Skeletal muscle satellite cell (primary cell): ENCODE results near the gene TRIM39.

Experiments used
- H3K27me3 ChIP-seq: 2 replicates; pipeline ENCODE4 v1.7.0; 2013; ENCODE audit warnings: low read length; ENCODE audit not compliant: control insufficient read depth, insufficient read depth
- H3K36me3 ChIP-seq: 2 replicates; pipeline ENCODE4 v1.7.0; 2013; ENCODE audit warnings: mild to moderate bottlenecking, control low read depth, low read length; ENCODE audit not compliant: insufficient read depth
- H3K4me1 ChIP-seq: 2 replicates; pipeline ENCODE4 v1.7.0; 2013; ENCODE audit warnings: low read length; ENCODE audit not compliant: control insufficient read depth, insufficient read depth
- H3K4me2 ChIP-seq: 2 replicates; pipeline ENCODE4 v1.7.0; 2013; ENCODE audit warnings: mild to moderate bottlenecking, low read length
- H3K4me3 ChIP-seq: 2 replicates; pipeline ENCODE4 v1.7.0; 2013; ENCODE audit warnings: low read length
- H3K9ac ChIP-seq: 2 replicates; pipeline ENCODE4 v1.7.0; 2013; ENCODE audit warnings: mild to moderate bottlenecking, low read depth, low read length, moderate library complexity
- H3K9me3 ChIP-seq: replicated peaks from 2 replicates; pipeline ENCODE4 v1.7.0; 2013; ENCODE audit warnings: mild to moderate bottlenecking, control low read depth, low read length

The TRIM39 gene

DNA sequence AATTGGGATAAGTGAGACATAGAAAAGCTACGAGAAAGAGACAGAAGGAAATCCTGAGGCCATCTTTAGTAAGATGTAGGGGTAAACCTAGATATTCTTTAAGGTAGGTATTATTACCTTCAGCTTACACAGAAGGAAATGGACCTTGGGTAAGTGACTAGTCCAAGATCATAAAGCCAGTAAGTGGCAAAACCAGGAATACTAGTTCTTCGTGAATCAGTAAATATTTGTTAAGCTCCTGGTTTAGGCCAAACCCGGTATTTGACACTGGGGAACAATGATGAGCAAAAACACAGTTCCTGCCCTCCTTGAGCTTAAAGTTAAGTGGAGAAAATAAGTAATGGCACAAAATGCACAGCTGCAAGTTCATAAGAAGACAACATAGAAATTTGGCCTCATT lies 5.3 kb downstream of the TRIM39 start:
- Histone ChIP-seq H3K4me2 (no peak overlapping the region), H3K4me1 (peaks cover 4% of the 10 kb centered on the region), H3K27me3 (no peaks in the 10 kb centered on the region), H3K36me3 (peaks cover 43% of the 10 kb centered on the region), H3K9ac (no peak overlapping the region), H3K4me3 (no peak overlapping the region), H3K9me3 (no peaks in the 10 kb centered on the region)

DNA sequence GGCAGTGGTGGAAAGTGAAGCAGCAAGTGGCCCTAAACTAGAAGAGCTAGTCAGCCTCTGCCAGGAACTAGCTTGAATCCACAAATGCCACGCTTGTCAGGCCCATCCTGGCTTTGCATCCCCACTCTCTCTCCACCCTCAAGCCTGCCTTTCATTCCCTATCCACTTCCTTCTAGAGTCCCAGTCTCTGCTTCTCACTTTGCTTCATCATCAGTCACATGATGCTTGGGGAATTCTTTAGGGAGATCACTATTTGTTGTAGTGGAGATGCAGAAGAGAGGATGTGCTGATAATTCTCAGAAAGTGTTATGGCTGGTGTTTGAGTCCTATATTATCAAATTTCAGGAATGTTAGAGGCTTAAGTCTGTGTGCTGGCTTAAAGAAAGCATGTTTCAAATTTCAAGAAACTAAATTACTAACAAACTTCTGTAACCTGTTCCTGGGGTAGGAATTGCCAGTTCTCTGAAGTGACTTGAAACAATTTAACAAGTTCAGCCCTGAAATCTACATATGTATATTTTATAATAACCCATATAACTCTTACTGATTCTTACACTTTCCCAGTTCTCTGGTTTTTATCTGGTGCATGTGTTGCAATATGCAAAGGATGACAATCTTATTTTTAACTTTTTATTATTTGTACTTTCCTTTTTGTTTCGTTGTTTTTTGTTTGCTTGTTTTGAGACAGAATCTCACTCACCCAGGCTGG lies 7.5 kb downstream of the TRIM39 start:
- Histone ChIP-seq H3K4me2 (no peak overlapping the region), H3K4me3 (no peak overlapping the region), H3K4me1 (no peaks in the 10 kb centered on the region), H3K9ac (no peak overlapping the region), H3K9me3 (no peaks in the 10 kb centered on the region), H3K36me3 (peaks cover 58% of the 10 kb centered on the region), H3K27me3 (no peaks in the 10 kb centered on the region)

GRCh38 chr6:30340589-30341054 lies 13.9 kb downstream of the TRIM39 start:
- Histone ChIP-seq H3K4me2 (no peak overlapping the region), H3K4me1 (peaks cover under 1% of the 10 kb centered on the region), H3K27me3 (no peaks in the 10 kb centered on the region), H3K9me3 (no peaks in the 10 kb centered on the region), H3K4me3 (no peak overlapping the region), H3K9ac (no peak overlapping the region), H3K36me3 (peaks cover 53% of the 10 kb centered on the region)

DNA sequence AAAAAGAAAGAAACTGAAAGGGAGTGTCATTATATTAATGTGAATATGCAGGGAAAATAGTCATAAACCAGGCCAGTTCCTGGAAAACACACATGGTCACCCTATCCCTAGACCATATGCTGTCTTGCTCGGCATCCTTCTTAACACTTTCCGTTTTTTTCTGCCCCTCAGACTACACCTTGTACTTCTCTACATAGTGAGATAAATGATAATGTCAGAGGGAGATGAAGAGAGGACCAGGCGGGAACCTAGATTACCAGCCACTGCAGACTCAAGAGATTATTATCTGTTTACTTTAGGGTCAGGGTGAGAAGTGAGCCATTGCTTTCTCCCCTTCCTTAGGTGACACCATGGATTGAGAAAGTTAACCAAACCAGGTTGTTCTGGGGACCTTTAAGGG lies 14.5 kb downstream of the TRIM39 start:
- Histone ChIP-seq H3K9me3 (no peaks in the 10 kb centered on the region), H3K4me1 (peaks cover 4% of the 10 kb centered on the region), H3K4me3 (no peak overlapping the region), H3K27me3 (no peaks in the 10 kb centered on the region), H3K36me3 (peaks cover 47% of the 10 kb centered on the region), H3K4me2 (no peak overlapping the region), H3K9ac (no peak overlapping the region)

DNA sequence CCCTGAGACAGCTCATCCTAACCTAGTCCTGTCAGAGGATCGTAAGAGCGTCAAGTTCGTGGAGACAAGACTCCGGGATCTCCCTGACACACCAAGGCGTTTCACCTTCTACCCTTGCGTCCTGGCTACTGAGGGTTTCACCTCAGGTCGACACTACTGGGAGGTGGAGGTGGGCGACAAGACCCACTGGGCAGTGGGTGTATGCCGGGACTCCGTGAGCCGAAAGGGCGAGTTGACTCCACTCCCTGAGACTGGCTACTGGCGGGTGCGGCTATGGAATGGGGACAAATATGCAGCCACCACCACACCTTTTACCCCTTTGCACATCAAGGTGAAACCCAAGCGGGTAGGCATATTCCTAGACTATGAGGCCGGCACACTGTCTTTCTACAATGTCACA lies 15.0 kb downstream of the TRIM39 start:
- H3K4me3 ChIP-seq = no peak overlapping the region
- H3K36me3 ChIP-seq = peaks cover 48% of the 10 kb centered on the region
- H3K9ac ChIP-seq = no peak overlapping the region

GRCh38 chr6:30344191-30344867 lies 17.6 kb downstream of the TRIM39 start:
- Histone ChIP-seq H3K36me3 (peaks cover 32% of the 10 kb centered on the region), H3K9me3 (no peaks in the 10 kb centered on the region), H3K4me1 (peaks cover 4% of the 10 kb centered on the region), H3K27me3 (no peaks in the 10 kb centered on the region), H3K4me2 (peak overlapping the region; percentile 76), H3K9ac (no peak overlapping the region), H3K4me3 (peak overlapping the region; percentile 95)

More for the DNA sequence above, 15.0 kb downstream of the TRIM39 start:
- H3K27me3 ChIP-seq = no peaks in the 10 kb centered on the region
- no peaks in the 10 kb centered on the region for H3K9me3 ChIP-seq
- no peak overlapping the region for H3K4me2 ChIP-seq
- H3K4me1 ChIP-seq = peaks cover 4% of the 10 kb centered on the region

GRCh38 chr6:30344868-30345671 lies 18.3 kb downstream of the TRIM39 start, which contains the start of gene RPP21:
Gene RPP21, plus strand, starts transcription at chr6:30345156. Its CDS starts 16 bp downstream, at chr6:30345172.
- peak within 1 kb of the TSS; percentile 87 for H3K9ac ChIP-seq
- H3K4me1 ChIP-seq = peaks cover 4% of the 10 kb centered on the region

GRCh38 chr6:30345852-30346251 lies 19.1 kb downstream of the TRIM39 start:
- Histone ChIP-seq H3K4me3 (peak overlapping the region; percentile 95), H3K36me3 (peaks cover 18% of the 10 kb centered on the region), H3K9me3 (no peaks in the 10 kb centered on the region), H3K9ac (peak overlapping the region; percentile 87), H3K27me3 (no peaks in the 10 kb centered on the region), H3K4me1 (peaks cover 4% of the 10 kb centered on the region), H3K4me2 (peak overlapping the region; percentile 76)

More at GRCh38 chr6:30344868-30345671, 18.3 kb downstream of the TRIM39 start, which contains the start of gene RPP21:
- Histone ChIP-seq H3K9me3 (no peaks in the 10 kb centered on the region), H3K4me3 (peak within 1 kb of the TSS; percentile 95), H3K36me3 (peaks cover 24% of the 10 kb centered on the region), H3K27me3 (no peaks in the 10 kb centered on the region), H3K4me2 (peak within 1 kb of the TSS; percentile 76)

DNA sequence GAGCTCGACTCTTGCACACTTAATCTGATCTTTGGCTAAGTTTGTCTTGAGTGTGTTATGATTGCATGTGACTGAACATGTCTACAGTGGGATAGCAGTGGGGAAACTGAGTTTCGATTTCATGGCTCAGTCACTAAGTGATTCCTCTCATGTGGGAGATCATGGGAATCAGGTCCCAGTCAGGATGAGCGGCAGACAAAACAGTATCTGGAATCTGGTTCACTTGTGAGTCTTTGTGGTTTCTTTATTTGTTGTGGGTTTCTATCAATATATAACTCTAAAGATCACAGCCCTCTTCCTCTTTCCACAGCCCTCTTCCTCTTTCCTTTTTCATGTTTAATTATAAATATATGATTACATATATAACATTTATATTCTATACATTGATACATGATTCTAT lies 22.2 kb downstream of the TRIM39 start:
- H3K9me3 ChIP-seq = no peaks in the 10 kb centered on the region
- H3K27me3 ChIP-seq = peaks cover 10% of the 10 kb centered on the region
- H3K4me3 ChIP-seq = no peak overlapping the region
- H3K36me3 ChIP-seq = peaks cover 4% of the 10 kb centered on the region
- H3K4me1 ChIP-seq = peaks cover 4% of the 10 kb centered on the region
- H3K9ac ChIP-seq = no peak overlapping the region
- no peak overlapping the region for H3K4me2 ChIP-seq

- Histone ChIP-seq H3K4me2 (no peak overlapping the region), H3K9ac (no peak overlapping the region)
These were observed 22.9 kb downstream of the TRIM39 start for GRCh38 chr6:30349421-30350177.

DNA sequence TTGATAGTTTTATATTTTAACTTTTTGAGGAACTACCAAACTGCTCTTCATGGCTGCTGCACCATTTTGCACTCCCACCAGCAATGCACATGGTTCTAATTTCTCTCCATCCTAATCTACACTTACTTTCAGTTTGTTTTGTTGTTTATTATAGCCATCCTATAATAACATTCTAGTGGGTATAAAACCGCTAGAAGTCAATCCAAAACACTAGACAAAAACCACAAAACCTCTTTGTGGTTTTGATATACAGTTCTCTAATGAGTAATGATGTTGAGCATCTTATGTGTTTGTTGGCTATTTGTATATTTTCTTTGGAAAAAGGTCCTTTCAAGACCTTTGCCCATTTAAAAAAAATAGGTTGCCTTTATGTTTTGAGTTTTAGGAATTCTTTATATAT lies 23.8 kb downstream of the TRIM39 start:
- H3K36me3 ChIP-seq = peaks cover 4% of the 10 kb centered on the region
- H3K4me2 ChIP-seq = no peak overlapping the region
- H3K9ac ChIP-seq = no peak overlapping the region
- no peak overlapping the region for H3K4me3 ChIP-seq
- H3K27me3 ChIP-seq = peaks cover 21% of the 10 kb centered on the region
- peaks cover 4% of the 10 kb centered on the region for H3K4me1 ChIP-seq
- no peaks in the 10 kb centered on the region for H3K9me3 ChIP-seq

More at GRCh38 chr6:30349421-30350177, 22.9 kb downstream of the TRIM39 start:
- peaks cover 4% of the 10 kb centered on the region for H3K36me3 ChIP-seq
- no peak overlapping the region for H3K4me3 ChIP-seq
- H3K4me1 ChIP-seq = peaks cover 4% of the 10 kb centered on the region
- no peaks in the 10 kb centered on the region for H3K9me3 ChIP-seq
- peaks cover 11% of the 10 kb centered on the region for H3K27me3 ChIP-seq
